DND-41 (cell line): ENCODE data around the gene ST6GALNAC3.

Experiments used
- ATAC-seq: fragments of 200-7000 bp; cut with Tn5 transposase; 3 replicates; pipeline ENCODE4 v1.9.1; 2021; ENCODE audit warnings: low read depth; ENCODE audit not compliant: insufficient read depth
- DNase-seq: peaks from one replicate; pipeline ENCODE4 v3.0.0-alpha.2; 2020
- H2AFZ ChIP-seq: 2 replicates; pipeline ENCODE4 v1.6.0; 2012; ENCODE audit warnings: low read depth, low read length
- H3K27ac ChIP-seq: 2 replicates; pipeline ENCODE4 v1.5.1; 2012; ENCODE audit warnings: low read length, inconsistent platforms
- H3K27me3 ChIP-seq: fragments of 200-600 bp; sonication (generic); 2 replicates; pipeline ENCODE4 v1.6.0; 2012; ENCODE audit warnings: low read length, mild to moderate bottlenecking, inconsistent platforms; ENCODE audit not compliant: insufficient read depth, poor library complexity
- H3K36me3 ChIP-seq: 2 replicates; pipeline ENCODE4 v1.5.1; 2012; ENCODE audit warnings: low read length, inconsistent platforms; ENCODE audit not compliant: insufficient read depth
- H3K4me1 ChIP-seq: 2 replicates; pipeline ENCODE4 v1.5.1; 2012; ENCODE audit warnings: mild to moderate bottlenecking, low read length; ENCODE audit not compliant: insufficient read depth
- H3K4me2 ChIP-seq: 2 replicates; pipeline ENCODE4 v1.6.0; 2012; ENCODE audit warnings: mild to moderate bottlenecking, moderate library complexity, low read length, inconsistent platforms; ENCODE audit not compliant: insufficient read depth
- H3K4me3 ChIP-seq, 2 experiments: fragments of 200-600 bp in 1 of 2; shearing (Covaris generic) in 1 of 2; 2 replicates each; pipeline ENCODE4 v1.5.1; 2012 to 2016; ENCODE audit warnings: inconsistent platforms in 2 of 2, low read length in 2 of 2, mild to moderate bottlenecking in 2 of 2, low read depth in 1 of 2, moderate library complexity in 1 of 2
- H3K79me2 ChIP-seq: 2 replicates; pipeline ENCODE4 v1.6.0; 2012; ENCODE audit warnings: low read length, inconsistent platforms; ENCODE audit not compliant: insufficient read depth
- H3K9ac ChIP-seq: 2 replicates; pipeline ENCODE4 v1.6.0; 2012; ENCODE audit warnings: low read depth, mild to moderate bottlenecking, inconsistent platforms, low read length, moderate library complexity
- H3K9me3 ChIP-seq: 2 replicates; pipeline ENCODE4 v1.5.1; 2012; ENCODE audit warnings: low read length, moderate library complexity, mild to moderate bottlenecking, inconsistent platforms; ENCODE audit not compliant: insufficient read depth, severe bottlenecking
- H4K20me1 ChIP-seq: 2 replicates; pipeline ENCODE4 v1.6.0; 2012; ENCODE audit warnings: low read length; ENCODE audit not compliant: insufficient read depth
- EZH2 ChIP-seq: IDR thresholded peaks from 3 replicates; pipeline ENCODE4 v1.6.1; 2012; ENCODE audit warnings: borderline replicate concordance, low read depth, mild to moderate bottlenecking, moderate library complexity, low read length, inconsistent platforms; ENCODE audit not compliant: severe bottlenecking
- TF ChIP-seq, protein P1 (sequence below): IDR thresholded peaks from 2 replicates; pipeline ENCODE4 v1.5.1; 2012; ENCODE audit warnings: borderline replicate concordance, low read length, moderate library complexity, mild to moderate bottlenecking; ENCODE audit not compliant: poor library complexity, severe bottlenecking; ENCODE audit errors: extremely low read depth

ST6GALNAC3 gene

DNA sequence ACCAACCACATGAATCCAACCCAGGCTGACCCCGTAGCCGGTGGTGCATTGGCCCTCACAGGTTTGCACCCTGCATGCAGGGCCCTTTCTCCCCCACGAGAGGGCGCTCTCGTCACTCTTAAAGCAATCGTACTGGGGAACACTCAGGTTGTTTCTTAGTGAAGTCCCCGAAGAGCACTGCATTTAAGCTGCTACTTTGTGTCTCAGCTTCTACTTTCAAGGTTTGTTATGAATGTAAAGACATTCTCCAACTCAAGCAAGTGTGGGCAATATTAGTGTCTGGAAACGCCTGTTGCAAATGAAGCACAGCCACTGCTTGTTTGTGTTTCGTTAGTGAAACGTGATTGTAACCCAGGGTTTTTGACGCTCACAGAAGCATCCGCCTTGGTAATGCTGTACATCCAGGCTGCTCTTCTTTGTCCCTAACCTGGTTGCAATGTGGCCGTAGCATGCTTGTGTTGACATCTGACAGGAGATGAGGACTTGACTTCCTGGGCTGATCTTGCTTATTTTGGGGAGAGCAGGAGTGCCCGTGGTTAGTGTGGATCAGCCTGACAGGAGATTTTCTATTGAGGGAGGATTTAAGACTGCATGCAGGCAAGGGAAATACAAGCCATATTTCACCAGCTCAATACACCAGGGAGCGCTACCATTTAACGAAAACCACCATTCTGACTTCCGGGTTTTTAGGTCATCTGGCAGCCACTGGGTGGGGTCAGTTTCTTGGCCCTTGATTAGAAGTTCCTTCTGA is 79.8 kb downstream of the ST6GALNAC3 start:
- peak overlapping the region; percentile 61; the same call in 1 of the 2 replicates for H2AFZ ChIP-seq
- H3K27ac ChIP-seq, result no peak overlapping the region
- H3K9me3 ChIP-seq, result no peaks in the 10 kb centered on the region
- H3K27me3 ChIP-seq, result peaks cover 4% of the 10 kb centered on the region
- ATAC-seq, result peak; percentile 96
- no peaks in the 10 kb centered on the region for H3K79me2 ChIP-seq
- H3K4me2 ChIP-seq, result peak overlapping the region; percentile 54
- DNase-seq, result peak; percentile 64
- H3K36me3 ChIP-seq, result no peaks in the 10 kb centered on the region
- no peaks in the 10 kb centered on the region for H4K20me1 ChIP-seq
- H3K9ac ChIP-seq, result no peak overlapping the region
- TF ChIP-seq, protein P1, sequence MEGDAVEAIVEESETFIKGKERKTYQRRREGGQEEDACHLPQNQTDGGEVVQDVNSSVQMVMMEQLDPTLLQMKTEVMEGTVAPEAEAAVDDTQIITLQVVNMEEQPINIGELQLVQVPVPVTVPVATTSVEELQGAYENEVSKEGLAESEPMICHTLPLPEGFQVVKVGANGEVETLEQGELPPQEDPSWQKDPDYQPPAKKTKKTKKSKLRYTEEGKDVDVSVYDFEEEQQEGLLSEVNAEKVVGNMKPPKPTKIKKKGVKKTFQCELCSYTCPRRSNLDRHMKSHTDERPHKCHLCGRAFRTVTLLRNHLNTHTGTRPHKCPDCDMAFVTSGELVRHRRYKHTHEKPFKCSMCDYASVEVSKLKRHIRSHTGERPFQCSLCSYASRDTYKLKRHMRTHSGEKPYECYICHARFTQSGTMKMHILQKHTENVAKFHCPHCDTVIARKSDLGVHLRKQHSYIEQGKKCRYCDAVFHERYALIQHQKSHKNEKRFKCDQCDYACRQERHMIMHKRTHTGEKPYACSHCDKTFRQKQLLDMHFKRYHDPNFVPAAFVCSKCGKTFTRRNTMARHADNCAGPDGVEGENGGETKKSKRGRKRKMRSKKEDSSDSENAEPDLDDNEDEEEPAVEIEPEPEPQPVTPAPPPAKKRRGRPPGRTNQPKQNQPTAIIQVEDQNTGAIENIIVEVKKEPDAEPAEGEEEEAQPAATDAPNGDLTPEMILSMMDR, result peak; percentile 97
- no peak for TF ChIP-seq EZH2
- peak overlapping the region in 1 of 2 experiments; percentile 18; a peak in 1 of 4 replicates for H3K4me3 ChIP-seq
- peaks cover 6% of the 10 kb centered on the region; the same call in 1 of the 2 replicates for H3K4me1 ChIP-seq

DNA sequence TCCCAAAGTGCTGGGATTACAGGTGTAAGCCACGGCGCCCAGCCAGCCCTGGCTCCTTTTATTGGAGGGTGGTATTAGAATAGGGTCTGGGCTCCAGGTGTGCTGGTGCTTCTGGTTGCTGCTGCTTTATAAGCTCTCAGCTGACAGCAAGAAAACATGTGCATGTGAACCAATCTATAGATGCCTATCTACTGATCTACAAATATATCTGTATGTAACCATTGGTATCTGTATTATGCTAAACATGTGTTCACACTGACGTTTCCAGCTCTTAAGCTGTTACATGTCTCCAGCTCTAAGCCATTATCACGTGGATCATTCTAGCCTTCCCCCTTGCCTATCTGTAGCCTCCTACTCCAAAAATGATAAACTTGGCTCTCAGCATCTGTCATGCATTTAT is 82.4 kb downstream of the ST6GALNAC3 start:
- Histone ChIP-seq H3K4me2 (no peak overlapping the region), H2AFZ (no peak overlapping the region), H4K20me1 (no peaks in the 10 kb centered on the region), H3K27ac (no peak overlapping the region), H3K4me3 (no peak overlapping the region), H3K9ac (no peak overlapping the region), H3K9me3 (no peaks in the 10 kb centered on the region), H3K4me1 (peaks cover 6% of the 10 kb centered on the region; the same call in 1 of the 2 replicates), H3K27me3 (peaks cover 4% of the 10 kb centered on the region), H3K79me2 (no peaks in the 10 kb centered on the region), H3K36me3 (no peaks in the 10 kb centered on the region)
- DNase-seq (no peak), ATAC-seq (no peak)
- no peak for TF ChIP-seq EZH2
- TF ChIP-seq, protein P1, result no peak

DNA sequence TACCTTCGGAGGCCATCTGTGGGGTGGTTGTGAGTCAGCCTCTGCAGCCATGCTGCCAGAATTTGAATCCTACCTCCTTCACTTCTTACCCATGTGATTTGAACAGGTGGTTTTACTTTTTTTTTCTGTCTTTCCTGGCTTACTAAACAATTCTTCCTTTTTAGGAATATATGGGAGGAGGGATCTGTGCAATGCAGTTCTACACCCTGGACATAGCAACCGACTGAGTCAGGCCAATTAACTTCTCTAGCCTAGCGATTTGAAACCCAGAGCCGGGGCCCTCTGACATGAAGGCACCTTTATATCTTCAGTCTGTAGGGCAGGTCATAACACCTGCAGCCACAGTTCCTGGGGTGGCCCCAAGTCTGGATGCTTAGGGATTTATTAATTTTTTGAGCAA is 83.6 kb downstream of the ST6GALNAC3 start:
- no peak overlapping the region for H2AFZ ChIP-seq
- H3K4me2 ChIP-seq, result no peak overlapping the region
- H3K4me1 ChIP-seq, result peaks cover 6% of the 10 kb centered on the region; the same call in 1 of the 2 replicates
- H3K9ac ChIP-seq, result no peak overlapping the region
- DNase-seq, result no peak
- no peaks in the 10 kb centered on the region for H3K9me3 ChIP-seq
- H3K27ac ChIP-seq, result no peak overlapping the region
- no peaks in the 10 kb centered on the region for H4K20me1 ChIP-seq
- TF ChIP-seq, protein P1, result no peak
- peaks cover 3% of the 10 kb centered on the region for H3K27me3 ChIP-seq
- H3K79me2 ChIP-seq, result no peaks in the 10 kb centered on the region
- H3K36me3 ChIP-seq, result no peaks in the 10 kb centered on the region
- no peak for ATAC-seq
- no peak overlapping the region for H3K4me3 ChIP-seq

DNA sequence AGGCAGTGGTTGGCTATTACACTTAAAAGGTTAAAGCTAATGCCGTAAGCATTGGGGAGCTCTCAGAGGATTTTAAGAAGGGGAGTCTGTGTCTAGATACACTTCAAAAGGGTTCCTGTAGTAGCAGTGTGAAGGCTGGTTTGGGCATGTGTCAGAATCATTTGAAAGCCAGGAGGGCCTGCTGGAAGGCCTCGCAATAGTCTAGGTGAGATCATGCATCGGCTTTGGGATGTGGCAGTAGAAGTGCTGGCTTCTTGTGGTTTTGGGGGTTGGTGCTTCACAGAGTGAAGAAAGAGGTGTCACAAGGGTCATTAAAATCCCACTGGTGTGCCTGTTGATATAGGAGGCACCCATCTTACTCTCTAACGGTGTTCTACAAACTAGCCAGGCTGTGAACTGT is 85.7 kb downstream of the ST6GALNAC3 start:
- no peak for ATAC-seq
- H3K9ac ChIP-seq, result no peak overlapping the region
- H3K79me2 ChIP-seq, result no peaks in the 10 kb centered on the region
- no peaks in the 10 kb centered on the region for H4K20me1 ChIP-seq
- H3K9me3 ChIP-seq, result no peaks in the 10 kb centered on the region
- H3K27ac ChIP-seq, result no peak overlapping the region
- H3K27me3 ChIP-seq, result no peaks in the 10 kb centered on the region
- no peak overlapping the region for H2AFZ ChIP-seq
- TF ChIP-seq EZH2, result no peak
- TF ChIP-seq, protein P1, result no peak
- DNase-seq, result no peak
- no peak overlapping the region for H3K4me3 ChIP-seq
- no peak overlapping the region for H3K4me2 ChIP-seq
- H3K4me1 ChIP-seq, result no peaks in the 10 kb centered on the region
- no peaks in the 10 kb centered on the region for H3K36me3 ChIP-seq
